GM21723 (cell line): ENCODE measurements around the gene TIPRL.
"Not testable (repeated sequence)": the region's sequence is repeated elsewhere in the genome, so short reads cannot be mapped to it uniquely, and the experiment has no call there.

ENCODE experiments used
- ATAC-seq: cut with Tn5 transposase; IDR thresholded peaks from one replicate; pipeline ENCODE4 v1.9.1; 2021; ENCODE audit warnings: mild to moderate bottlenecking, moderate library complexity; ENCODE audit not compliant: unreplicated experiment

TIPRL gene

GRCh38 chr1:168207673-168208072 lies 28.9 kb downstream of the TIPRL start:
- ATAC-seq, result not testable (repeated sequence)

- no peak for ATAC-seq
Observed at GRCh38 chr1:168210312-168210711, 31.6 kb downstream of the TIPRL start.

GRCh38 chr1:168213349-168213748 lies 34.6 kb downstream of the TIPRL start:
- ATAC-seq, result no peak

GRCh38 chr1:168216171-168216570 lies 37.4 kb downstream of the TIPRL start:
- no peak for ATAC-seq

- ATAC-seq, result no peak
Observed at GRCh38 chr1:168217664-168218063, 38.9 kb downstream of the TIPRL start.

GRCh38 chr1:168218658-168219057 lies 39.9 kb downstream of the TIPRL start:
- no peak for ATAC-seq

- no peak for ATAC-seq
Observed at GRCh38 chr1:168220470-168220871, 41.7 kb downstream of the TIPRL start.

GRCh38 chr1:168221275-168221674 lies 42.5 kb downstream of the TIPRL start:
- ATAC-seq, result no peak

- ATAC-seq, result no peak
Observed at GRCh38 chr1:168223261-168223660, 44.5 kb downstream of the TIPRL start.

- ATAC-seq, result no peak
Observed at GRCh38 chr1:168223681-168224540, 45.1 kb downstream of the TIPRL start.

GRCh38 chr1:168224991-168225390 lies 46.2 kb downstream of the TIPRL start:
- ATAC-seq, result no peak

- peak; percentile 81 for ATAC-seq
Observed at GRCh38 chr1:168225476-168226190, 46.9 kb downstream of the TIPRL start, which contains the start of gene SFT2D2. Gene SFT2D2 (plus strand): TSS chr1:168226004. CDS start chr1:168226080, 76 bp downstream.

- peak; percentile 21 for ATAC-seq
Observed at GRCh38 chr1:168227620-168228019, 48.9 kb downstream of the TIPRL start.

GRCh38 chr1:168229893-168230292 lies 51.1 kb downstream of the TIPRL start:
- no peak for ATAC-seq

GRCh38 chr1:168230709-168231108 lies 51.9 kb downstream of the TIPRL start:
- no peak for ATAC-seq

GRCh38 chr1:168234846-168235547 lies 56.2 kb downstream of the TIPRL start:
- peak; percentile 86 for ATAC-seq

- ATAC-seq, result peak; percentile 16
Observed at GRCh38 chr1:168235548-168235885, 56.8 kb downstream of the TIPRL start.

- no peak for ATAC-seq
Observed at GRCh38 chr1:168235937-168236336, 57.2 kb downstream of the TIPRL start.

GRCh38 chr1:168236836-168237611 lies 58.3 kb downstream of the TIPRL start:
- ATAC-seq, result no peak

- no peak for ATAC-seq
Observed at GRCh38 chr1:168243198-168243597, 64.4 kb downstream of the TIPRL start.
